Fibroblast of pulmonary artery (primary cell): Measurements from ENCODE around the gene ATP9A.

Source experiments
- DNase-seq: peaks from one replicate; pipeline ENCODE4 v3.0.0-alpha.2; 2010; ENCODE audit warnings: low read depth
- H3K4me3 ChIP-seq: replicated peaks from 2 replicates; pipeline ENCODE4 v1.5.1; 2011; ENCODE audit warnings: low read depth, mild to moderate bottlenecking, control low read depth, low read length, moderate library complexity
- TF ChIP-seq, protein P1 (sequence below): IDR thresholded peaks from 2 replicates; pipeline ENCODE4 v1.5.1; 2011; ENCODE audit warnings: mild to moderate bottlenecking, control low read depth, low read length, inconsistent platforms; ENCODE audit errors: missing control alignments

The ATP9A gene

DNA sequence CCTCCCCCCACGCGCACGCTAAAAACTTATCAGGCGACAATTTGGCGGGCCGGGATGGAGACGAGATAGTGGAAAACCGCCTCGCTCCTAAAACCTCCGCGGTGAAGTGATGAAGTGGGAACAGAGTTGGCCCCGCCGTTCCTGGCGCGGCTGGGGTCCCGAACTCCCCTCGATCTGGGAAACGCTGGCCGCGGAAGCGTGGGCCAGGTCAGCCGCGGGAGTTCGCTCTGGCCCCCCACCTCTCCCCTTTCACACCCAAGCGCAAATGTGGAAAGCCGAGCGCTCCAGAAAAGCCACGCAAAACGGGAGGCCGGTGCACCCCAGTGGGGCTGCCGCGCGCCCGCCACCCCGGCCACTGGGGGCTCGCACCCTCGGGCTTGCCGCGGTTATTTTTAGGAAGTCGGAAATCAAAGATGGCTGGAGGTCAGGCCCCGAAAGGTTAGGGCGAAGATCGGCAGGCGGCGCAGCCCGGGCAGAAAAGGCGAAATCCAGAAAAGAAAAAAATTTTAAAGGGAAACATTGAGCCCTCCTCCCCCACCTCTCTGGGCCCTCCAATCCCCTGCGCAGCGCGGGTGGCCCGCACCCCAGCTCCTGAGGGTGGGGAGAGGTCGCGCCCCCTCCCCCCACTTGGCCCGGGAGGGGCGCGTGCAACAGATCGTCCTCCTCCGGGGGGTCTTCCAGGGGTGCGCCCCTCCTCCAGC is 33.1 kb upstream of the ATP9A start:
- peak overlapping the region; percentile 53 for H3K4me3 ChIP-seq
- DNase-seq, result no peak
- TF ChIP-seq, protein P1, sequence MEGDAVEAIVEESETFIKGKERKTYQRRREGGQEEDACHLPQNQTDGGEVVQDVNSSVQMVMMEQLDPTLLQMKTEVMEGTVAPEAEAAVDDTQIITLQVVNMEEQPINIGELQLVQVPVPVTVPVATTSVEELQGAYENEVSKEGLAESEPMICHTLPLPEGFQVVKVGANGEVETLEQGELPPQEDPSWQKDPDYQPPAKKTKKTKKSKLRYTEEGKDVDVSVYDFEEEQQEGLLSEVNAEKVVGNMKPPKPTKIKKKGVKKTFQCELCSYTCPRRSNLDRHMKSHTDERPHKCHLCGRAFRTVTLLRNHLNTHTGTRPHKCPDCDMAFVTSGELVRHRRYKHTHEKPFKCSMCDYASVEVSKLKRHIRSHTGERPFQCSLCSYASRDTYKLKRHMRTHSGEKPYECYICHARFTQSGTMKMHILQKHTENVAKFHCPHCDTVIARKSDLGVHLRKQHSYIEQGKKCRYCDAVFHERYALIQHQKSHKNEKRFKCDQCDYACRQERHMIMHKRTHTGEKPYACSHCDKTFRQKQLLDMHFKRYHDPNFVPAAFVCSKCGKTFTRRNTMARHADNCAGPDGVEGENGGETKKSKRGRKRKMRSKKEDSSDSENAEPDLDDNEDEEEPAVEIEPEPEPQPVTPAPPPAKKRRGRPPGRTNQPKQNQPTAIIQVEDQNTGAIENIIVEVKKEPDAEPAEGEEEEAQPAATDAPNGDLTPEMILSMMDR, result peak; percentile 3

DNA sequence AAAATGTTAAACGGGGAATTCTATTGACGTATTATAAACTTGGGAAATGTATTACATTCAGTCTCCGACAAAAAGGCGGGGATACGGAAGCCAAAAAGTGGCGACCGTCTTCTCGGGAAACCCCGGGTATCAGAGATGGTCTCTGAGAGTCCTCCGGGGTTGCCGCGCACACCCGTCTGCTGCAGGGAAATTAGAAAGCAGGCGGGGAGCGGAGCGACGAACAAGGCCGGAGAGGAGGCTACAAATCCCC is 32.6 kb upstream of the ATP9A start:
- peak overlapping the region; percentile 53 for H3K4me3 ChIP-seq
- peak; percentile 7 for DNase-seq
- TF ChIP-seq, protein P1, result no peak

DNA sequence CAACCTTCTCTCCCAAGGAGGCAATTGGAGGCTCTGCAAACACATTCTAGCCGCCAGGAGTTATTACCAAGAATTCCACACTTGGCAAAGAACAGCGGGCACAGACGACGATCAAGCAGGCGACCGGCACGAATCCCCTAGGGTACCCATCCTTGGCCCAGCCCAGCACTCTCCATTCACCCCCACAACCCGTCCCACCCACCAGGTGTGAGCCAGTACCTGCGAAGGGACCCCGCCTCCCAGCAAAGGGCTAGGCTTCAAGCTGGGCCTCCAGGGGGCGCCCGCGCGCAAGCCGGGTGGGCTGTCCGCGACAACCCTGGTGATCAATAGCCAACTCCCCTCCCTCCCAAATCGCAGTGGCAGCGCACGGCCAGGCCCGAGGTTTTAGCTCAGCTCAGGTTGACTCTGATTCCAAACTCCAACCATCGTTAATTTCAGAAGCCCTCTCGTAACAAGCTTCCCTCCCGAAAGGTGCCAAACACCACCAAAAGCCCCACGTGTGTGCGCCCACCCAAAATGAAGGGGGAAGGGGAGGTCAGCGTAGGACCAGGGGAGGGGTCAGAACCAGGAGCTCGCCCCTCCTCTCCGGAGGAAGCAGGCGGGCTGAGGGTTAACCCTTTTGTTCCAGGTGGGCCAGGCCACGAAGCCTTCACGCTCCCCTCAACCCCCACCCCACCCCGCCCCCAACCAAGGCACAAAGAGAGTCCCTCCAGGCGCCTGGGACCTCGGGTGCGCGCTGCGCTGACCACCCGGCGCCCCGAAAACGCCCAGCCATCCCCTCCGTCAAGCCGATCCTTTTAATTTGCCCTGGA is 32.1 kb upstream of the ATP9A start:
- DNase-seq, result peak; percentile 32
- TF ChIP-seq, protein P1, result peak; percentile 86
- peak overlapping the region; percentile 53 for H3K4me3 ChIP-seq

DNA sequence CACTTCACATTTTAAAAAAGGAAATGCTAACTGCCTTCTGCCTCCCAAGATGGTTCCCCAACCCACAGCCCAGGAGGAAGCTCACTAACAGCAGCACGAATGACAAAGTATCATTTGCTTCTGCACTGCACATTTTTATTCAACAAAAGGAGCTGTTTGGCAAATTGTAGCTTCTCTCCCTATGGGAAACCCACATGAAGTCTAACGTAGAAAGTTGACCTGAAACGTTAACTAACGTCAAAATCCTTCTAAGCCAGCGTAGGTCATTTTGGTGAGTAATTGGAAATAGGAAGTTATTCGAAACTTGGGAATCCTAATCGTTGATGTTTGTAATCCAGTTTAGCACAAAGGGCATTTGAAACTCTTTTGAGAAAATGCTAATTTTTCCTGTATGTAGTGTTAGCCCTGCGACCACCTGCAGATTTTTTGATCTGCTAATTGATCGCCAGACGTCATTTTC is 31.2 kb upstream of the ATP9A start:
- TF ChIP-seq, protein P1, result no peak
- no peak for DNase-seq

DNA sequence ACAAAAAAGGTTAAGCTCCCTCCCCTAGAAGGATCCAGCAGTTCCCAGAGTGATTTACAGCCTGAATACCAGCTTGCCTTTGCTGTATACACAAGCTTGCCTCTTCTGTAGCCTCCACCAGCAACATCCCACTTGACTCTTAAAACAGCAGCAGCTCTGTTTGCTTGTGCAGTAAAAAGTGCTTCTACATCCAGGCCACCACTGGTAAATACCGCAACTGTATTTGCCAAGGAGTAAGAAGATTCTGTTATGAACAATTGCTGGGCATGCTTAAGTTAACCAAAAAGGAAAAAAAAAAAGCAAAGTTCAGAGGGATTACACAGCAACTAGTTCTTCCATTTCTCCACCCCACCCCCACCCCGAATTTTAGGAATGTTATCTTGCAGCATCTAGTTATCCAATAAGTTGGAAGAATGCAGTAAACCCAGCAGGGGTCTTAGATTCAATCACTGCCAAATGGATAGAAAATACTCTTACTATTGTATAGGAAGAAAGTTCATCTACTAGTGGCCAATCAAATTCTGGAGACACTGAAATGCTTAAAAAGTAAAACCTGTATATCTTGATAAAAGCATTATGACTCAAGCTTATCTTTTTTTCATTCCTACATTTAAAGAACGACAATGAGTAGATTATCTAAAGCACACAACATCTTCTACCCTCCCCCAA is 29.3 kb upstream of the ATP9A start:
- TF ChIP-seq, protein P1, result no peak
- DNase-seq, result no peak
- no peak overlapping the region for H3K4me3 ChIP-seq

More for the DNA sequence above, 31.2 kb upstream of the ATP9A start:
- H3K4me3 ChIP-seq, result no peak overlapping the region

DNA sequence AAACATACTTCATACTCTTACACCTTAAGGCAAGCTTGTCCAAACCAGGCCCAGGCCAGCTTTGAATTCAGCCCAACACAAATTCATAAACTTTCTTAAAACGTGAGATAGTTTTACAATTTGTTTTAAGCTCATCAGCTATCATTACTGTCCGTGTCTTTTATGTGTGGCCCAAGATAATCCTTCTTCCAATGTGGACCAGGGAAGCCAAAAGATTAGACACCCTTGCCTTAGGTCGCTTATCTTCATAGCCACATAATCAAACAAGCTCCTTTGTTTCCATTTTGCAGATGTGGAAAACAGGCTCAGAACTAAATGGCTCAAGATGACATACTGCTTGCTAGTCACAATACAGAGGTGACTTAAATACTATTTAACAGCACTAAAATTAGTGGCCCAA is 28.1 kb upstream of the ATP9A start:
- no peak for DNase-seq
- TF ChIP-seq, protein P1, result no peak
- H3K4me3 ChIP-seq, result no peak overlapping the region
